PC-3 (cell line): ENCODE measurements around the gene WSCD2. TPM values are rescaled to one million over a fixed set of nuclear protein-coding genes. Genes with fewer than 3 reads are reported as not detected.

Experiments used
- ATAC-seq: fragments of 200-7000 bp; cut with Tn5 transposase; 2 replicates; pipeline ENCODE4 v1.9.1; 2020; ENCODE audit warnings: mild to moderate bottlenecking, moderate library complexity
- BruUV-seq: library from RNA; stranded (reverse); fragments of 400-500 nt; replicated peaks from 2 replicates; lab custom pipeline; 2021; lab: Mats Ljungman, UMichigan
- CTCF ChIA-PET: fragments of 300-600 bp; sonication (Branson Sonifier 250); formaldehyde crosslinking; loops from one replicate; lab custom pipeline; 2022; ENCODE audit warnings: antibody characterized with exemption; lab: Charles Lee
- POLR2A ChIA-PET: fragments of 300-600 bp; sonication (Branson Sonifier 250); formaldehyde crosslinking; loops from one replicate; lab custom pipeline; 2022; ENCODE audit warnings: antibody characterized with exemption; ENCODE audit not compliant: unreplicated experiment; lab: Charles Lee
- DNase-seq: peaks from one replicate; pipeline ENCODE4 v3.0.0-alpha.2; 2015
- H2AFZ ChIP-seq: fragments of 300-600 bp; sonication (generic); 2 replicates; pipeline ENCODE4 v1.6.0; 2016; ENCODE audit warnings: antibody characterized with exemption, low read length
- H3F3A ChIP-seq: fragments of 300-600 bp; sonication (generic); one replicate; pipeline ENCODE4 v1.6.0; 2017; ENCODE audit warnings: antibody characterized with exemption, low read length, control low read depth, mild to moderate bottlenecking; ENCODE audit not compliant: unreplicated experiment
- H3K27ac ChIP-seq: fragments of 300-600 bp; sonication (generic); 2 replicates; pipeline ENCODE4 v1.5.1; 2016; ENCODE audit warnings: mild to moderate bottlenecking, low read length
- H3K27me3 ChIP-seq: fragments of 300-600 bp; sonication (generic); 2 replicates; pipeline ENCODE4 v1.6.1; 2016; ENCODE audit warnings: low read length, mixed read lengths
- H3K36me3 ChIP-seq: fragments of 300-600 bp; sonication (generic); 2 replicates; pipeline ENCODE4 v1.6.1; 2016; ENCODE audit warnings: low read depth, mixed run types, low read length, mixed read lengths
- H3K4me1 ChIP-seq: fragments of 300-600 bp; sonication (generic); 2 replicates; pipeline ENCODE4 v1.5.1; 2016; ENCODE audit warnings: low read length; ENCODE audit not compliant: insufficient read depth
- H3K4me2 ChIP-seq: fragments of 300-600 bp; sonication (generic); 2 replicates; pipeline ENCODE4 v1.6.0; 2016; ENCODE audit warnings: low read length
- H3K4me3 ChIP-seq: fragments of 300-600 bp; sonication (generic); 2 replicates; pipeline ENCODE4 v1.5.1; 2016; ENCODE audit warnings: mild to moderate bottlenecking, low read length, mixed read lengths
- H3K79me2 ChIP-seq: fragments of 300-600 bp; sonication (generic); 2 replicates; pipeline ENCODE4 v1.6.1; 2017; ENCODE audit warnings: low read length, mixed read lengths
- H3K9ac ChIP-seq: fragments of 300-600 bp; sonication (generic); 2 replicates; pipeline ENCODE4 v1.6.0; 2016; ENCODE audit warnings: mild to moderate bottlenecking, low read length
- H3K9me2 ChIP-seq: fragments of 300-600 bp; sonication (generic); replicated peaks from 2 replicates; pipeline ENCODE4 v1.6.1; 2016; ENCODE audit warnings: mixed run types, low read length, mixed read lengths
- H3K9me3 ChIP-seq: fragments of 300-600 bp; sonication (generic); 2 replicates; pipeline ENCODE4 v1.6.1; 2016; ENCODE audit warnings: low read length, mixed read lengths
- H4K20me1 ChIP-seq: fragments of 300-600 bp; sonication (generic); 2 replicates; pipeline ENCODE4 v1.6.1; 2016; ENCODE audit warnings: low read length, mixed read lengths
- CTCF ChIP-seq: fragments of 300-600 bp; sonication (generic); conservative IDR thresholded peaks from 2 replicates; pipeline ENCODE4 v1.5.1; 2017; ENCODE audit warnings: antibody characterized with exemption, low read depth, mild to moderate bottlenecking, low read length
- EZH2 ChIP-seq: fragments of 300-600 bp; sonication (generic); IDR thresholded peaks from one replicate; pipeline ENCODE4 v1.6.1; 2017; ENCODE audit warnings: antibody characterized with exemption, mild to moderate bottlenecking, low read length; ENCODE audit not compliant: unreplicated experiment
- EZH2phosphoT487 ChIP-seq: fragments of 300-600 bp; sonication (generic); IDR thresholded peaks from 2 replicates; pipeline ENCODE4 v1.6.1; 2018; ENCODE audit warnings: mild to moderate bottlenecking, antibody characterized with exemption, low read length, borderline replicate concordance
- intact Hi-C: fragments of 100-400 bp; cut with micrococcal nuclease; formaldehyde crosslinking; loops from 2 replicates; pipeline ENCODE4 v1.9.0; 2023
- total RNA-seq: library from RNA; depleted of rRNA; stranded (reverse); fragments of >200 nt; gene quantifications from 2 replicates; pipeline ENCODE4 v1.2.3, GENCODE V29; 2014

Gene WSCD2
- total RNA-seq, 1 experiment from 2014 or later, result not detected

GRCh38 chr12:108269224-108269623, 140.1 kb downstream of the WSCD2 start:
- no peaks in the 10 kb centered on the region for H4K20me1 ChIP-seq
- no peaks in the 10 kb centered on the region for H3K9me2 ChIP-seq
- H3K36me3 ChIP-seq, result no peaks in the 10 kb centered on the region
- H3K4me3 ChIP-seq, result no peak overlapping the region
- POLR2A ChIA-PET, result no interaction called here
- H3K27ac ChIP-seq, result no peak overlapping the region
- H2AFZ ChIP-seq, result no peak overlapping the region
- no TSS peak for BruUV-seq
- H3K4me1 ChIP-seq, result no peaks in the 10 kb centered on the region
- H3K27me3 ChIP-seq, result peaks cover 3% of the 10 kb centered on the region; the same call in 1 of the 2 replicates
- no peaks in the 10 kb centered on the region for H3F3A ChIP-seq
- intact Hi-C loops, result no loop called here
- H3K79me2 ChIP-seq, result no peaks in the 10 kb centered on the region
- no peak for TF ChIP-seq EZH2
- no peaks in the 10 kb centered on the region for H3K9me3 ChIP-seq
- no peak overlapping the region for H3K4me2 ChIP-seq
- DNase-seq, result no peak
- CTCF ChIA-PET, result no interaction called here
- ATAC-seq, result no peak
- H3K9ac ChIP-seq, result no peak overlapping the region

- TF ChIP-seq CTCF, result no peak
- TF ChIP-seq EZH2phosphoT487, result no peak
- TF ChIP-seq EZH2, result no peak
- Histone ChIP-seq H3K27ac (no peak overlapping the region), H3K79me2 (no peaks in the 10 kb centered on the region), H3K4me3 (no peak overlapping the region), H3K9ac (no peak overlapping the region), H3K27me3 (0 out of 2 replicates have a peak, but pooled peaks cover 1% of the 10 kb centered on the region), H3K36me3 (no peaks in the 10 kb centered on the region), H3F3A (no peaks in the 10 kb centered on the region), H4K20me1 (no peaks in the 10 kb centered on the region), H3K9me2 (no peaks in the 10 kb centered on the region), H2AFZ (no peak overlapping the region), H3K9me3 (no peaks in the 10 kb centered on the region), H3K4me2 (no peak overlapping the region), H3K4me1 (no peaks in the 10 kb centered on the region)
- no peak for DNase-seq
- ChIA-PET CTCF (no interaction called here), POLR2A (no interaction called here)
- no TSS peak for BruUV-seq
- intact Hi-C loops, result no loop called here
- ATAC-seq, result no peak
Measured at GRCh38 chr12:108270035-108270848, 141.2 kb downstream of the WSCD2 start.

GRCh38 chr12:108270849-108271143, 141.7 kb downstream of the WSCD2 start:
- no TSS peak for BruUV-seq
- H3K4me3 ChIP-seq, result no peak overlapping the region
- no peak for DNase-seq
- no peak overlapping the region for H3K4me2 ChIP-seq
- ChIA-PET POLR2A (no interaction called here), CTCF (no interaction called here)
- H3F3A ChIP-seq, result no peaks in the 10 kb centered on the region
- no peak for TF ChIP-seq CTCF
- no peak for TF ChIP-seq EZH2phosphoT487
- no peak for TF ChIP-seq EZH2
- intact Hi-C loops, result no loop called here
- ATAC-seq, result no peak
- H4K20me1 ChIP-seq, result no peaks in the 10 kb centered on the region
- no peaks in the 10 kb centered on the region for H3K36me3 ChIP-seq
- H3K9me2 ChIP-seq, result no peaks in the 10 kb centered on the region
- H3K4me1 ChIP-seq, result no peaks in the 10 kb centered on the region
- no peaks in the 10 kb centered on the region for H3K79me2 ChIP-seq
- no peak overlapping the region for H3K27ac ChIP-seq
- H2AFZ ChIP-seq, result no peak overlapping the region
- H3K27me3 ChIP-seq, result 0 out of 2 replicates have a peak, but pooled peaks cover 4% of the 10 kb centered on the region
- H3K9me3 ChIP-seq, result no peaks in the 10 kb centered on the region
- no peak overlapping the region for H3K9ac ChIP-seq
